Colonic mucosa (tissue), 4 donors: ENCODE data around the gene RASGRF2. TPM values are rescaled to one million over a fixed set of nuclear protein-coding genes. Genes with fewer than 3 reads are reported as not detected.

Experiments used
- DNase-seq: peaks from one replicate; pipeline ENCODE4 v3.0.0-alpha.2; 2020
- H3K27ac ChIP-seq: fragments of 200-600 bp; one replicate; pipeline ENCODE4 v1.8.0; 2021
- H3K27me3 ChIP-seq: fragments of 200-600 bp; one replicate; pipeline ENCODE4 v1.8.0; 2021
- H3K36me3 ChIP-seq: fragments of 200-600 bp; one replicate; pipeline ENCODE4 v1.8.0; 2021
- H3K4me1 ChIP-seq: fragments of 200-600 bp; one replicate; pipeline ENCODE4 v1.8.0; 2021; ENCODE audit warnings: mild to moderate bottlenecking
- H3K4me3 ChIP-seq: fragments of 200-600 bp; one replicate; pipeline ENCODE4 v1.8.0; 2021
- H3K9ac ChIP-seq, 2 donors: one replicate each; pipeline ENCODE4 v1.7.0; 2013; ENCODE audit warnings: control low read depth in 2 of 2, low read depth in 2 of 2, low read length in 2 of 2
- H3K9me3 ChIP-seq: fragments of 200-600 bp; one replicate; pipeline ENCODE4 v1.8.0; 2021
- intact Hi-C: fragments of 100-400 bp; cut with DNase I; formaldehyde crosslinking; loops from one replicate; pipeline ENCODE4 v1.14.1; 2022
- total RNA-seq, 2 donors: library from RNA; stranded (reverse); fragmentation: NEBNext Ultra II Directional in 1 of 2; extraction: Animal tissue kit (Norgen Biotek cat#: 25700) in 1 of 2; gene quantifications; one replicate each; pipeline ENCODE4 v1.2.1, GENCODE V29; 2021
- TF ChIP-seq, protein P1 (sequence below): fragments of 200-600 bp; IDR thresholded peaks from one replicate; pipeline ENCODE4 v1.8.0; 2022; ENCODE audit warnings: antibody characterized with exemption, mild to moderate bottlenecking
- donor health status: healthy.
- donor health status: DM: no; HTN: no; CAD: no.
- donor health status: DM: no; HTN: no; CAD: no.

The RASGRF2 gene
- total RNA-seq, 2 donors from 2014 or later: 2.8 to 3.5 TPM

DNA sequence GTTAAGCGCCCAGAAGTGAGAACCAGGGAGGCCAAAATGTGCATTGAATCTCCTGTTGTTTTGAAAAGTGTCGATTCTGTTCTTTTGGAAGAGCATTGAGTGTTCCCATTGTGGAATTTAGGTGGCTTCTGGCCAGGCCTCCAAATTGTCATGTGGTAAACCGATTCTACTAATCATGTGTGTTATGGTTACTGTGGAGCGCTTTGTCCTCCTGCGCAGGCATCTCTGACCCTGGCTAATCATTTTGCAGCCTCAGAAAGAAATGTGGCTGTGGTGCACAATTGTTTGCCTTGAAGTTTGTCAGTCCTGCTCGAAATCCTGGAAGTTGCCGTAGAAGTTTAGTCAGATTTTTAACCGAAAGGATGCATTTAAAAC lies 121.3 kb downstream of the RASGRF2 start:
- no peak for DNase-seq
- no peaks in the 10 kb centered on the region for H3K36me3 ChIP-seq
- no peak overlapping the region for H3K27ac ChIP-seq
- H3K9me3 ChIP-seq: no peaks in the 10 kb centered on the region
- H3K9ac ChIP-seq: no peak overlapping the region
- intact Hi-C loops: no loop called here
- TF ChIP-seq, protein P1, sequence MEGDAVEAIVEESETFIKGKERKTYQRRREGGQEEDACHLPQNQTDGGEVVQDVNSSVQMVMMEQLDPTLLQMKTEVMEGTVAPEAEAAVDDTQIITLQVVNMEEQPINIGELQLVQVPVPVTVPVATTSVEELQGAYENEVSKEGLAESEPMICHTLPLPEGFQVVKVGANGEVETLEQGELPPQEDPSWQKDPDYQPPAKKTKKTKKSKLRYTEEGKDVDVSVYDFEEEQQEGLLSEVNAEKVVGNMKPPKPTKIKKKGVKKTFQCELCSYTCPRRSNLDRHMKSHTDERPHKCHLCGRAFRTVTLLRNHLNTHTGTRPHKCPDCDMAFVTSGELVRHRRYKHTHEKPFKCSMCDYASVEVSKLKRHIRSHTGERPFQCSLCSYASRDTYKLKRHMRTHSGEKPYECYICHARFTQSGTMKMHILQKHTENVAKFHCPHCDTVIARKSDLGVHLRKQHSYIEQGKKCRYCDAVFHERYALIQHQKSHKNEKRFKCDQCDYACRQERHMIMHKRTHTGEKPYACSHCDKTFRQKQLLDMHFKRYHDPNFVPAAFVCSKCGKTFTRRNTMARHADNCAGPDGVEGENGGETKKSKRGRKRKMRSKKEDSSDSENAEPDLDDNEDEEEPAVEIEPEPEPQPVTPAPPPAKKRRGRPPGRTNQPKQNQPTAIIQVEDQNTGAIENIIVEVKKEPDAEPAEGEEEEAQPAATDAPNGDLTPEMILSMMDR: no peak
- no peaks in the 10 kb centered on the region for H3K27me3 ChIP-seq
- H3K4me1 ChIP-seq: no peaks in the 10 kb centered on the region
- no peak overlapping the region for H3K4me3 ChIP-seq

DNA sequence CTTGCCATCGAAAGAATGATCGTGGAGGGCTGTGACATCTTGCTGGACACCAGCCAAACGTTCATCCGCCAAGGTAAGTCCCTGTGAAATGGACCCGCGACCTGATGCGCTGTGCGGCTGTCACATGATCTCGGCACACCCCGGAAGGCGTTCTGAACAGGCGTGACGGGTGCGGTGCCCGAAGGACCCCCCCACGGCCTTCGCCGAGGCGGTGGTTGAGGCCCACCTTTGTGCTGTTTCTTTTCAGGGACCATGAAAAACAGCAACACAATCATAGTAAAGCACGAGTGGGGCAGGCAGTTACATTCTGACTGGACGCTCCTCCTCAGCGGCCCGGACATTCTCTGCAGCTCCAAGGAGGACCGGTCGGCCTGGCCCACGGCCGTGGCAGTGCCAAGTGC lies 126.7 kb downstream of the RASGRF2 start:
- no peaks in the 10 kb centered on the region for H3K4me1 ChIP-seq
- no peak overlapping the region for H3K27ac ChIP-seq
- no peak overlapping the region for H3K9ac ChIP-seq
- no peaks in the 10 kb centered on the region for H3K27me3 ChIP-seq
- no peaks in the 10 kb centered on the region for H3K9me3 ChIP-seq
- intact Hi-C loops: no loop called here
- no peak overlapping the region for H3K4me3 ChIP-seq
- TF ChIP-seq, protein P1: no peak
- DNase-seq: no peak
- H3K36me3 ChIP-seq: no peaks in the 10 kb centered on the region

DNA sequence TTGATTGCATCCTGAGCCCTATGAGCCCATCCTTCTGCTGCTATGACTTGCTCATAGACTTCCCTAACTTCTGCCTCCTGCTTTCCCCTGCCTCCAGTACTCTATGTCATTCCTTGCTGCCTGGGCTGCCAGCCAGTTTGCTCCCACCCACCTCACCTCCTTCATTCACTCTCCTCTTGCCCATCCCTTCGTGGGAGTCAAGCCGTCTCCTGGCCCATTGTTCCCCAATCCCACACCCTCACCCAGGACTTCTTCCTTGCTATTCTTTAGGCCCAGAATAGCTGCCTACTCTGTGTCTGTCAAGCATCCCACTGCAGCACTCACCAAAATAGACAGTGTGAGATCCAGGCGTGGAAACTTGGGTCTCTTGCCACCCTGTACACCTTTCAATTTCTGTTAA lies 131.0 kb downstream of the RASGRF2 start:
- Histone ChIP-seq H3K27me3 (no peaks in the 10 kb centered on the region), H3K9ac (no peak overlapping the region), H3K36me3 (no peaks in the 10 kb centered on the region), H3K9me3 (no peaks in the 10 kb centered on the region), H3K27ac (no peak overlapping the region), H3K4me3 (no peak overlapping the region), H3K4me1 (no peaks in the 10 kb centered on the region)
- DNase-seq: no peak
- TF ChIP-seq, protein P1: no peak
- intact Hi-C loops: no loop called here

DNA sequence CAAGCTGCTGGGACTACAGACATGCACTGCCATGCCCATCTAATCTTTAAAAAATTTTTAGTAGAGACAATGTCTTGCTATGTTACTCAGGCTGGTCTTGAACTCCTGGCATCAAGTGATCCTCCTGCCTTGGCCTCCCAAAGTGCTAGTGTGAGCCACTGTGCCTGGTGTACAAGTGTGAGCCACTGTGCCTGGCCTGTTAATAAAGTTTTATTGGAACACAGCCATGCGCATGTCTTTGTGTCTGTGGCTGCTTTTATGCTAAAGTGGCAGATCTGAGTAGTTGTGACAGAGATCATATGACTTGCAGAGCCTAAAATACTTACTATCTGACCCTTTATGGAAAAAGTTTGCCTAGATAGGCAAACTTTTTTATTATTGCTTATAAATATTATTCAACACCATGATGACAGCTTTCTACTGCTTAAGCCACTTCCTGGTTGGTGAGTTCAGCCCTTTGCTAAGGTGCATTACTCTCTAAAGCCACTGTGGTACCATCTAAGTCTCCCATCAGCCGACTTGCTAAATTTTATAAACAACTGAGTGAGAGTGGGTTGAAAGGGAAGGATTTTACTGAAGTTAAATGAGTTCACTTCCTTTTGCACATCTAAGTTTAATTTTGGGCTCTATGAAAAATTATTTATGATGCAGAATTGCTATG lies 133.5 kb downstream of the RASGRF2 start:
- Histone ChIP-seq H3K4me1 (no peaks in the 10 kb centered on the region), H3K9ac (no peak overlapping the region), H3K9me3 (no peaks in the 10 kb centered on the region), H3K4me3 (no peak overlapping the region), H3K36me3 (no peaks in the 10 kb centered on the region), H3K27me3 (no peaks in the 10 kb centered on the region), H3K27ac (no peak overlapping the region)
- intact Hi-C loops: no loop called here
- DNase-seq: no peak
- TF ChIP-seq, protein P1: no peak

DNA sequence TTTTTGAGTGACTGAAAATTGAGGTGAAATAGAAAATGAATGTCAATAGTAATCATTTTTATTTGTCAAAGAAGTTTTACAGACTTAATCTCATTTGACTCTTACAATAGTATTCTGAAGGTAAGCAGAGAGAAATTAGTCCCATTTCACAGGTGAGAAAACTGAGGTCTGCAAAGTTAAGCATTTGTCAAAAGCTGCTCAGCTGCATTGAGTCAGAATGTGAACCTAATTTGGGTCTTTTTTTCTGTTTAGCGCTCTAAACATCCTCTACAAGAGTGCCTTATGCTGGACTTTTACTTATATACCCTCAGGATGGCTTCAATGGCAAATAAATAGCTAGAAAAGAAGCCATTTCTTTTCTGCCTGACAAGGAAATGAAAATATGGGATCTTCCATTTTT lies 135.7 kb downstream of the RASGRF2 start:
- intact Hi-C loops: no loop called here
- Histone ChIP-seq H3K9ac (no peak overlapping the region), H3K4me3 (no peak overlapping the region), H3K27ac (no peak overlapping the region), H3K9me3 (no peaks in the 10 kb centered on the region), H3K4me1 (no peaks in the 10 kb centered on the region), H3K36me3 (no peaks in the 10 kb centered on the region), H3K27me3 (no peaks in the 10 kb centered on the region)
- no peak for DNase-seq
- TF ChIP-seq, protein P1: no peak
